Ascending aorta (tissue), 2 donors: ENCODE measurements around the gene RBFA. TPM values are rescaled to one million over a fixed set of nuclear protein-coding genes. Genes with fewer than 3 reads are reported as not detected.
"Not testable (repeated sequence)": the region's sequence is repeated elsewhere in the genome, so short reads cannot be mapped to it uniquely, and the experiment has no call there.

Source experiments
- DNase-seq, 2 donors: peaks; one replicate each; pipeline ENCODE4 v3.0.0-alpha.2; 2019; ENCODE audit warnings: low spot score in 2 of 2
- H3K27ac ChIP-seq, 2 donors: fragments of 200-600 bp; sonication (generic); one replicate each; pipeline ENCODE4 v1.5.1; 2016 to 2017; ENCODE audit warnings: mild to moderate bottlenecking in 1 of 2
- H3K27me3 ChIP-seq: fragments of 200-600 bp; sonication (generic); one replicate; pipeline ENCODE4 v1.5.1; 2017
- H3K36me3 ChIP-seq, 2 donors: fragments of 200-600 bp; sonication (generic); one replicate each; pipeline ENCODE4 v1.5.1; 2016
- H3K4me1 ChIP-seq, 2 donors: fragments of 200-600 bp; sonication (generic); one replicate each; pipeline ENCODE4 v1.5.1; 2016 to 2017; ENCODE audit warnings: mild to moderate bottlenecking in 1 of 2
- H3K4me3 ChIP-seq, 2 donors: fragments of 200-600 bp; sonication (generic); one replicate each; pipeline ENCODE4 v1.5.1; 2016 to 2017; ENCODE audit warnings: mild to moderate bottlenecking in 1 of 2
- H3K9me3 ChIP-seq, 2 donors: fragments of 200-600 bp; sonication (generic); one replicate each; pipeline ENCODE4 v1.5.1; 2016
- intact Hi-C: fragments of 100-400 bp; cut with DNase I; formaldehyde crosslinking; loops from one replicate; pipeline ENCODE4 v1.15.1; 2023
- total RNA-seq: library from RNA; depleted of rRNA; stranded (reverse); fragments of >200 nt; gene quantifications from one replicate; pipeline ENCODE4 v1.1.0, GENCODE V29; 2016
- TF ChIP-seq, protein P1 (sequence below), 3 experiments: fragments of 200-600 bp in 2 of 3; fragments of 450-650 bp in 1 of 3; sonication (generic) in 2 of 3; IDR thresholded peaks; one replicate each; pipeline ENCODE4 v1.5.1; 2016 to 2019; ENCODE audit warnings: antibody characterized with exemption in 3 of 3, mild to moderate bottlenecking in 1 of 3, moderate library complexity in 1 of 3

RBFA gene
- total RNA-seq, 1 donor from 2014 or later, result 23.1 TPM

GRCh38 chr18:80012714-80013113, 21.5 kb upstream of the RBFA start:
- H3K4me1 ChIP-seq, result no peaks in the 10 kb centered on the region
- H3K9me3 ChIP-seq, result peaks cover 10 to 50% of the 10 kb centered on the region in 2 donors
- H3K27ac ChIP-seq, result no peak overlapping the region
- no peak overlapping the region for H3K4me3 ChIP-seq
- TF ChIP-seq, protein P1, sequence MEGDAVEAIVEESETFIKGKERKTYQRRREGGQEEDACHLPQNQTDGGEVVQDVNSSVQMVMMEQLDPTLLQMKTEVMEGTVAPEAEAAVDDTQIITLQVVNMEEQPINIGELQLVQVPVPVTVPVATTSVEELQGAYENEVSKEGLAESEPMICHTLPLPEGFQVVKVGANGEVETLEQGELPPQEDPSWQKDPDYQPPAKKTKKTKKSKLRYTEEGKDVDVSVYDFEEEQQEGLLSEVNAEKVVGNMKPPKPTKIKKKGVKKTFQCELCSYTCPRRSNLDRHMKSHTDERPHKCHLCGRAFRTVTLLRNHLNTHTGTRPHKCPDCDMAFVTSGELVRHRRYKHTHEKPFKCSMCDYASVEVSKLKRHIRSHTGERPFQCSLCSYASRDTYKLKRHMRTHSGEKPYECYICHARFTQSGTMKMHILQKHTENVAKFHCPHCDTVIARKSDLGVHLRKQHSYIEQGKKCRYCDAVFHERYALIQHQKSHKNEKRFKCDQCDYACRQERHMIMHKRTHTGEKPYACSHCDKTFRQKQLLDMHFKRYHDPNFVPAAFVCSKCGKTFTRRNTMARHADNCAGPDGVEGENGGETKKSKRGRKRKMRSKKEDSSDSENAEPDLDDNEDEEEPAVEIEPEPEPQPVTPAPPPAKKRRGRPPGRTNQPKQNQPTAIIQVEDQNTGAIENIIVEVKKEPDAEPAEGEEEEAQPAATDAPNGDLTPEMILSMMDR (IDR thresholded peaks at IDR 0.05), result no peak
- no peaks in the 10 kb centered on the region for H3K27me3 ChIP-seq
- no peaks in the 10 kb centered on the region for H3K36me3 ChIP-seq
- intact Hi-C loops, result no loop called here
- no peak for DNase-seq

- H3K4me1 ChIP-seq, result no peaks in the 10 kb centered on the region
- H3K9me3 ChIP-seq, result peaks cover 75 to 88% of the 10 kb centered on the region in 2 donors
- no peak for DNase-seq
- no peak overlapping the region for H3K27ac ChIP-seq
- H3K36me3 ChIP-seq, result peaks cover 8 to 9% of the 10 kb centered on the region in 2 donors
- no peaks in the 10 kb centered on the region for H3K27me3 ChIP-seq
- intact Hi-C loops, result no loop called here
- no peak overlapping the region for H3K4me3 ChIP-seq
- TF ChIP-seq, protein P1 (IDR thresholded peaks at IDR 0.05), result no peak
Observed at GRCh38 chr18:80022613-80023012, 11.6 kb upstream of the RBFA start.

DNA sequence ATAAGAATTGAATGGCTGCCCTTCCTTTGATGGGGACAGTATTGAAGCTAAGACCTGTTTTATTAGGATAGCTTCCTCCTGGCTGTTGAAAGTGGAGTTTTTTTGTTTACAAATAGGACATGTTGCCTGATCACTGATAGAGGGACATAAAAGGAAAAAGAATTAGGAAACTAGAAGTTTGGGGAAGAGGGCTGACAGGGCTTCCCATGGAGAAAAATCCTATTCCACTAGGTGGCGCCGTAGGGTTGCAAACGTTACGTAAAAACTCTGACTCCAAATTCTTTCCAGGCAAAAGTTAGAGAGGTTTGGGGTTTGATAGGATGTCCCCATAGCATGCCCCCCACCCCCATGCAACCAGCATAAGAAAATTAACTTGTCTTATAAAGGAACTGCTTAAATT, 11.1 kb upstream of the RBFA start:
- DNase-seq, result no peak
- intact Hi-C loops, result no loop called here
- Histone ChIP-seq H3K27ac (no peak overlapping the region), H3K36me3 (peaks cover 8 to 9% of the 10 kb centered on the region in 2 donors), H3K9me3 (peaks cover 75 to 90% of the 10 kb centered on the region in 2 donors), H3K4me3 (no peak overlapping the region), H3K27me3 (no peaks in the 10 kb centered on the region), H3K4me1 (no peaks in the 10 kb centered on the region)
- TF ChIP-seq, protein P1 (IDR thresholded peaks at IDR 0.05), result no peak

GRCh38 chr18:80026363-80026762, 7.9 kb upstream of the RBFA start:
- intact Hi-C loops, result no loop called here
- Histone ChIP-seq H3K4me3 (no peak overlapping the region), H3K36me3 (peaks cover 8 to 9% of the 10 kb centered on the region in 2 donors), H3K27me3 (no peaks in the 10 kb centered on the region), H3K4me1 (no peaks in the 10 kb centered on the region), H3K9me3 (peaks cover 53 to 63% of the 10 kb centered on the region in 2 donors), H3K27ac (no peak overlapping the region)
- no peak for DNase-seq
- TF ChIP-seq, protein P1 (IDR thresholded peaks at IDR 0.05), result no peak

DNA sequence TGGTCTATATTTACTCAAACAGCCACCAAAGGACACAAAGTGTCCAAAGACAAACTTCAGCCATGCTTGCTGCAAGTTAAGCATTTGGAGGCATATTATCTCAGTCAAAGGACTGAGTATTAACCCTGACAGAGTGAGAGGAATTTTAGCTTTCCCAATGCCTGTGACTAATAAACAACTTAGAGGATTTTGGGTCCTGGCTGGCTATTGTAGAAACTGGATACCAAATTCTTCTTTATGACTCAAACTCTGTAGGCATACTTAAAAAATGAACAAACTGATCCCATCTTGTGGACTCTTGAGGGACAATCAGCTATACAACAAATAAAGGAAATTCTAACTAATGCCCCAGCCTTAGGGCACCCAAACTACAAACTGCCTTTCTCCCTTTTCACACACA, 6.5 kb upstream of the RBFA start:
- peaks cover 39 to 49% of the 10 kb centered on the region in 2 donors for H3K9me3 ChIP-seq
- H3K4me1 ChIP-seq, intact Hi-C loops, H3K27ac ChIP-seq, H3K27me3 ChIP-seq, H3K4me3 ChIP-seq, DNase-seq, H3K36me3 ChIP-seq: not testable (repeated sequence)

DNA sequence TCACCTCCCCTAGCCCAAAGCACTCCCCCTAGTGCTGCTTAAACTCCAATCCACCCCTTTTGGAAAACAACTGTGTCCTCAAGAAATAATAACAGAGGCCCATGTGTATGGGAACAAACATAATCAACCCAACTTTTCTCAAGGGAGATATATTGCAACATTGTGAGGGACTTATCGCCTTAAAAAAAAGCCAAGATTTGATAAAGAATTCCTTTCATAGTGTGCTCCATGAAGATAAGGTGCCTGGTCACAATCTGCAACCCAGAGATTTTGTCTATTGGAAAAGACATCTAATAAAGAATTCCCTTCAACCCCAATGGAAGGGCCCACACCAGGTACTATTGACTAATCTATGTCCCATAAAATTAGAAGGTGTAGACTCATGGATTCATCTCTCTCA, 4.5 kb upstream of the RBFA start:
- intact Hi-C loops, result loop anchor here (5.0 to 10.0 kb wide), 3 partner anchors 118 to 635 kb away; partner anchors contain the start of genes CTDP1 and NFATC1
- Histone ChIP-seq H3K9me3 (peaks cover 19 to 29% of the 10 kb centered on the region in 2 donors), H3K27ac (no peak overlapping the region), H3K36me3 (peaks cover 5 to 6% of the 10 kb centered on the region in 2 donors), H3K27me3 (no peaks in the 10 kb centered on the region), H3K4me1 (no peaks in the 10 kb centered on the region), H3K4me3 (no peak overlapping the region)
- TF ChIP-seq, protein P1 (IDR thresholded peaks at IDR 0.05), result no peak
- DNase-seq, result no peak
